Coronary artery (tissue), 2 donors: ENCODE results near the gene HYDIN.

Experiments
- DNase-seq: peaks from one replicate; pipeline ENCODE4 v3.0.0-alpha.2; 2017; ENCODE audit warnings: low spot score
- H3K27ac ChIP-seq, 2 donors: fragments of 200-600 bp; sonication (generic); one replicate each; pipeline ENCODE4 v1.5.1; 2016 to 2019
- H3K4me3 ChIP-seq: fragments of 200-600 bp; sonication (generic); 2 replicates; pipeline ENCODE4 v1.5.1; 2016; ENCODE audit warnings: mild to moderate bottlenecking, moderate library complexity
- CTCF ChIP-seq: fragments of 200-600 bp; sonication (generic); IDR thresholded peaks from one replicate; pipeline ENCODE4 v1.5.1; 2019; ENCODE audit warnings: antibody characterized with exemption

Gene HYDIN

GRCh38 chr16:70768203-70768580, 462.3 kb downstream of the HYDIN start:
- TF ChIP-seq CTCF: no peak
- Histone ChIP-seq H3K4me3 (no peak overlapping the region), H3K27ac (no peak overlapping the region)
- no peak for DNase-seq

GRCh38 chr16:70767377-70768202, 462.9 kb downstream of the HYDIN start:
- no peak for DNase-seq
- TF ChIP-seq CTCF: no peak
- H3K4me3 ChIP-seq: no peak overlapping the region
- H3K27ac ChIP-seq: no peak overlapping the region

- no peak for DNase-seq
- no peak for TF ChIP-seq CTCF
- Histone ChIP-seq H3K27ac (no peak overlapping the region), H3K4me3 (no peak overlapping the region)
These were observed 463.9 kb downstream of the HYDIN start for GRCh38 chr16:70766658-70767057.

- Histone ChIP-seq H3K27ac (no peak overlapping the region), H3K4me3 (no peak overlapping the region)
- TF ChIP-seq CTCF: no peak
- no peak for DNase-seq
These were observed 464.3 kb downstream of the HYDIN start for GRCh38 chr16:70766176-70766575.

DNA sequence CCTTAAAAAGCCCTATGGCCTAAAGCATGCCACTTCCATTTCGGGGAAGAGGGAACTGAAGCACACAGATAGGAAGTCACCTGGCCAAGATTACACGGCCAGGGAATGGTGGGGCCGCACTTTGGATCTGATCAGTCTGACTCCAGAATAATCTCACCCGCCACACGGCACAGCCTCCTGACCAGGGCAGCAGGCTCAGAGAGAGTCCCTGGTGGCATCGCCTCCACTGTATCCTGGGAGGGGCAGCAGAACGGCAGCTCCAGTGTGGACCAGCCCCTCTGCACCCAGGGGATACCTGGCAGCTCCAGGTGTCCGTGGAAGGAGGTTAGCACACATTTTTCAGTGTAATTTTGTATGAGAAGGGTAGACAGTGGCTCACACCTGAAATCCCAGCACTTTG, 465.0 kb downstream of the HYDIN start:
- no peak overlapping the region for H3K4me3 ChIP-seq
- no peak for DNase-seq
- no peak for TF ChIP-seq CTCF
- H3K27ac ChIP-seq: no peak overlapping the region

DNA sequence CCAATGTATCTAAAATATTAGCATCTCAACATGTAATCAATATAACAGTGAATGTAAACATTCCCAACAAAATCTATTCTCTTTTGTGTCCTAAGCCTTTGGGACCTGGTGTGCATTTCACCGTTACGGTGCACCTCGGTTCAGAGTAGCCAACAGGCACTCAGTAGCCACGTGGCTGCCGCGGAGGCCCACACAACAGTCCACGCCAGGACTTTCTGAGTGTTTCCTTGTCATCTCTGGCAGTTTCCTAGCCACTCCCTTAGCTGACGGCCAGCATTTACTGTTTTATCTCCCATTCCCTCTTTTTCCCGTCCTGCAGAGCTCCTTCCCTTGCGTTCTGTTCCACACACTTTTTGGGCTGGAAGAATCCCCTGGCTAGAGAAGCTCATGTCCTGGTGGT, 465.9 kb downstream of the HYDIN start:
- DNase-seq: no peak
- Histone ChIP-seq H3K27ac (no peak overlapping the region), H3K4me3 (no peak overlapping the region)
- no peak for TF ChIP-seq CTCF

DNA sequence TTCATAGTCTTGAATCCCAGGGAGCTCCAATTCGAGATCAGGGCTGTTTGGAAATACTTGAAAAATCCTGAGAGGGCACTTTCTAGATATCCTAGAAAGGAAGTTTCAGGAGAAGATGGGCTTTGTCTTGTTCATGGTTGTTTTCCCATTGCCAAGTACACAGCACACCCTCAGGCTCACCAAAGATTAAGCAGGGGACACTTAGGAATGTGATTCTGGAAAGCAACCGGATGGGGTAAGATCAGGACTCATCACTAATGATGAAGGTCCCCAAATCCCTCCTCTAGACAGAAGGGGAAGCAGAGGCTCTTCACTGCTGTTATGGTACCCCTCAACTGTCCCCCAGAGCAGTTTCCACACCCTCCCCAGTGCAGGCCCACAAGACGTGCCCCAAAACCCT, 470.3 kb downstream of the HYDIN start:
- TF ChIP-seq CTCF: no peak
- DNase-seq: no peak
- no peak overlapping the region for H3K4me3 ChIP-seq
- no peak overlapping the region for H3K27ac ChIP-seq
